ENCODE measurements around the gene NHLRC2.
"Not testable (repeated sequence)": the region's sequence is repeated elsewhere in the genome, so short reads cannot be mapped to it uniquely, and the experiment has no call there.

NHLRC2 gene, protein sequence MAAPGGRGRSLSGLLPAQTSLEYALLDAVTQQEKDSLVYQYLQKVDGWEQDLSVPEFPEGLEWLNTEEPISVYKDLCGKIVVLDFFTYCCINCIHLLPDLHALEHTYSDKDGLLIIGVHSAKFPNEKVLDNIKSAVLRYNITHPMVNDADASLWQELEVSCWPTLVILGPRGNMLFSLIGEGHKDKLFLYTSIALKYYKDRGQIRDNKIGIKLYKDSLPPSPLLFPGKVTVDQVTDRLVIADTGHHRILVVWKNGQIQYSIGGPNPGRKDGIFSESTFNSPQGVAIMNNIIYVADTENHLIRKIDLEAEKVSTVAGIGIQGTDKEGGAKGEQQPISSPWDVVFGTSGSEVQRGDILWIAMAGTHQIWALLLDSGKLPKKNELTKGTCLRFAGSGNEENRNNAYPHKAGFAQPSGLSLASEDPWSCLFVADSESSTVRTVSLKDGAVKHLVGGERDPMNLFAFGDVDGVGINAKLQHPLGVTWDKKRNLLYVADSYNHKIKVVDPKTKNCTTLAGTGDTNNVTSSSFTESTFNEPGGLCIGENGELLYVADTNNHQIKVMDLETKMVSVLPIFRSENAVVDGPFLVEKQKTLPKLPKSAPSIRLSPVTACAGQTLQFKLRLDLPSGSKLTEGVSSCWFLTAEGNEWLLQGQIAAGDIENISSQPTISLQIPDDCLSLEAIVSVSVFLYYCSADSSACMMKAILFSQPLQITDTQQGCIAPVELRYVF

DNA sequence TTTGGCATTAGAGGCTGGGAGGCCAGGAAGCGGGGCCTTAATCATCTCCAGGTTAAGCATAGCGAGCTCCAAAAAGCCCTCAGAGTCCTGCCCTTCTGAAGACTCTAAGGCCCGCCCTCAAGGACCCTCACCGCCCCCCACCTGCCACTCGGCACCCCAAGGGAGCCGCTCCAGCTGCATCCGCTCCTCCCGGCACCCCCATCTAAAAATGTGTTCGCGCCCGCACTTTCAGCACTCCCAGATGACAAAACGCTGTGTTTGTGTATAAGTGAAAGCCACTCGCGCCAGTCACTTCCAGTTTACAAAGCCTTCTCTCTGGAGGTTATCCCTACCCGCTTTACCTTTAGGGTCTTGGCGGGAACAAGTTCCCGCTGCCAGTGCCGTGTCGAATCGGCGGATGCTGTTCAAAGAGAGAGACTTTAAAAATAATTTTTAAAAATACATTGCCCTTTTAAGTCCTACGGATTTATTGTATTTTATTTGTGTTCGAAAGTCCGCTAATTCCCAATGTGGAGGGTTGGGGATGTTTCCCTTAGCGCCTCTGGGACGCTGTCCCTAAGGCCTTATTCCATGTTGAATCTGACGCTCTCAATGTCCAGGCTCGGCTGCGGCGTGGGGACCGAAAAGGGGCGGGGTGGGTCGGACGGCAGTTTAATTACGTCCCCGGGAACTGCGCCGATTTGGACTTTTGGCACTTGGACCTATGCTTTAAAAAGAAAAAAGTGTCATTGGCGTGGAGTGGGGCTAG, at the start of gene NHLRC2, which contains the start of gene DCLRE1A:
NHLRC2 (plus strand) TSS at position 649 of the 748 bp plus-strand sequence. CDS start 212 bp downstream, outside the sequence.
DCLRE1A (minus strand) TSS at position 70 of the 748 bp plus-strand sequence. CDS start 900 bp downstream, outside the sequence.
- DNase-seq (ENCODE audit: low read depth in 2 of 2, low spot score in 1 of 2) = peak; percentile 31 to 46

DNA sequence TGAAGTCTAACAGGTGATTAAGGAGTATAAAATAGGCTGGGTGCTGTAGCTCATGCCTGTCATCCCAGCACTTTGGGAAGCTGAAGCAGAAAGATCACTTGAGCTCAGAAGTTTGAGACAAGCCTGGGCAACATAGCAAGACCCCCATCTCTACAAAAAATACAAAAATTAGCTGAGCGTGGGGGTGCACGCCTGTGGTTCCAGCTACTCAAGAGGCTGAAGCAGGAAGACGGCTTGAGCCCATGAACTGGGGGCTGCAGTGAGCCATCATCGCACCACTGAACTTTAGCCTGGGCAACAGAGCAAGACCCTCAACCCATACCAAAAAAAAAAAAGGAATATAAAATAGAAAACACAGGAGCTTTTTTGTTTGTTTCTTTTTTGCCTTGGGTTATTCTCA, 48.0 kb upstream of the NHLRC2 start:
- DNase-seq (ENCODE audit: low read depth in 2 of 2, low spot score in 1 of 2) = no peak

DNA sequence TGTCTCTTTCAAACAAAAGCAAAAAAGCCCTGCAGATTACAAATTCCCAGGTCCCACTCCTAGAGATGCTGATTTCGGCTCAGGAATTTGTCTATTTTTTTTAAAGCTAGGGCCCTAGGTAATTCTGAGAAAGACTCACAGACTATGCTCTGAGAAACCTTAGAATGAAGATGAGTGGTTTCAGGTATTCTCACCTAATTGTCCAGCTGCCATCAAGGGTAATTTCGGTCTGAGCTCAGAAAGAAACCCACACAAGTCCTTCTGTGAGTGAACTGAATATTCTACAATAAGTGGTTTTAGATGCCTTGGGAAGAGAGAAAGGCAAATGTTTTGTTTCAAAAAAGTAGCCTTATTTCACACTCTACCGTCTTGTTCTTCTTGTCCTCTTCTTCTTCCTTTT, 46.3 kb upstream of the NHLRC2 start:
- DNase-seq (ENCODE audit: low read depth in 2 of 2, low spot score in 1 of 2) = no peak

DNA sequence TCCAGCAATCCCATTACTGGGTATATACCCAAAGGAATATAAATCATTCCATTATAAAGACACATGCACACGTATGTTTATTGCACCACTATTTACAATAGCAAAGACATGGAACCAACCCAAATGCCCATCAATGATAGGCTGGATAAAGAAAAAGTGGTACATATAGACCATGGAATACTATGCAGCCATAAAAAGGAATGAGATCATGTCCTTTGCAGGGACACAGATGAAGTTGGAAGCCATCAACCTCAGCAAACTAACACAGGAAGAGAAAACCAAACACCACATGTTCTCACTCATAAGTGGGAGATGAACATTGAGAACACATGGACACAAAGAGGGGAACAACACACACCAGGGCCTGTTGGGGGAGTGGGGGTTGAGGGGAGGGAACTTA, 39.8 kb upstream of the NHLRC2 start:
- not testable (repeated sequence) for DNase-seq (ENCODE audit: low read depth in 2 of 2, low spot score in 1 of 2)

DNA sequence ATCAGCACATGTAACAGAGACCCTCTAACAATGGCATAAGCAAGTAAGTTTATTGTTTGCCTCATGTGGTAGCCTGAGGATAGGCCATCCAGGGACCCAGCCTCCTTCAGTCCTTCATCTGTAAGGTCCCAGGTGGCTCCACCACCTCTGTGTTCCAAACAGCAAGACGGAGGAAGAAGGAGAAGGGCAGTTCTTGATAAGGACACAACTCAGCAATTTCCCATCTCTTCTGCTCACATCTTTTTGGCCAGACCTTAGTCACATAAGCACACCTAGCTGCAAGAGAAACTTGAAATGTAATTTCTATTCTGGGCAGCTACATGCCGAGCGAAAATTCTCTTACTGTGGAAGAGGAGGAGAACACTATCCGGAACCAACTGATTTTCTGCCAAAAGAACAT, 34.5 kb upstream of the NHLRC2 start:
- DNase-seq (ENCODE audit: low read depth in 2 of 2, low spot score in 1 of 2) = no peak

DNA sequence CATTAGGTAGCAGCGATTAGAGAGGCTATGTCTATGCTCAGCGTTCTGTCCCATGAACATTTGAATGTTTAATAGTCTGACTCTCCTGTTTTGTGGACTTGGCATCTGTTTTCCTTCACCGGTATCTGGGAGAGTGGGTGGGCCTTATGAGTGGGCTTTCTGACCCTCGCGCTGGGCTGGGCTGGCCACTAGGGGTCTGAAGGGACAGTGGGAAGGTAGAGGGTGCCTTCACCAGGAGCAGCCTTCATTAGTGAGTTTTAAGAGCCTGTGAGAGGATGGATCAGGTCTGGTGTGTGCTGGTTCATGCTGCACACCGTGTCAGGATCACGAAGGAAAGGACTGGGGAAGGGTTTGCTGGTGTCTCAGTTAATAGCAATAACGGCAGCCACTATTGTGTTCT, 34.0 kb upstream of the NHLRC2 start:
- no peak for DNase-seq (ENCODE audit: low read depth in 2 of 2, low spot score in 1 of 2)

DNA sequence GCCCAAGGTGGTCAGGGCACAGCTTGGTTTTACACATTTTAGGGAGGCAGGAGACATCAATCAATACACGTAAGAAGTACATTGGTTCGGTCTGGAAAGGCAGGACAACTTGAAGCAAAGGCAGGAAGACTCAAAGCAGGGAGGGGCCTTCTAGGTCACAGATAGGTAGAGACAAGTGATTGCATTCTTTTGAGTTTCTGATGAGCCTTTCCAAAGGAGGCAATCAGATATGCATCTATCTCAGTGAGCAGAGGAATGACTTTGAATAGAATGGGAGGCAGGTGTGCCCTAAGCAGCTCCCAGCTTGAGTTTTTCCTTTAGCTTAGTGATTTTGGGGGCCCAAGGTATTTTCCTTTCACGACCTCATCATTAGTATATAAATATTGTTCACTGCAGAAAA, 33.2 kb upstream of the NHLRC2 start:
- DNase-seq (ENCODE audit: low read depth in 2 of 2, low spot score in 1 of 2) = not testable (repeated sequence)

DNA sequence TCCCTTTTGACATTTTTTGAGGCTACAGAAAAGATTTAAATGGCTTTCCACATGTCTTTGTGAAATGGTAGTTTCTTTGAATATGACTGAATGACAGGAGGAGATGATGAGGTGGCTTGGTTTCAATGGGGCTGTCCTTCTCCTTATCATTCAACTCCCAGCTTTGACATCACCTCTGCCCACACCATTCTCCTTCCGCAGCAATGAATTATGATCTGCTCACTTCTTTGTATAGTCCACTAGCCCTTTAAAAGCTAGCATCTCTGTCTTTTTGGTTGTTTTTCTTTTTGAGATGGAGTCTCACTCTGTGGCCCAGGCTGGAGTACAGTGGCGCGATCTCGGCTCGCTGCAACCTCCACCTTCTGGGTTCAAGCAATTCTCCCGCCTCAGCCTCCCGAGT, 32.3 kb upstream of the NHLRC2 start:
- no peak for DNase-seq (ENCODE audit: low read depth in 2 of 2, low spot score in 1 of 2)

DNA sequence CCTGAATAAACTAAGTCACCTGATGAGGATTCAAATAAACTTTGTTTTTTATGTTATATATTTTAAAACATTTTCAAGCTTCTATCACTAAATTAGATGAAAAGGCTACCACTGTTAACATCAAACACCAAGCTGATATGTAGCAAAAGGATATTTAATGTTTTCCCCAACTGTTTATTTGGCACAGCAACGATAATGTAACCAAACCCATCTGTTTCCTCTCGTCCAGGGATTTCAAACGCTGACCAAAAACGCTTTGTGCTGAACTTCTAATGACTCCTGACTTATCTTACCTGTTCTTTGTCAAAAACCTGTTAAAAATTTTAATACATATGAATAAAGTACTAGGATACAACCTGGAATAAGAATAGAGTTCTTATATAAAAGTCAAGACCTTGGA, 31.1 kb upstream of the NHLRC2 start:
- DNase-seq (ENCODE audit: low read depth in 2 of 2, low spot score in 1 of 2) = no peak

DNA sequence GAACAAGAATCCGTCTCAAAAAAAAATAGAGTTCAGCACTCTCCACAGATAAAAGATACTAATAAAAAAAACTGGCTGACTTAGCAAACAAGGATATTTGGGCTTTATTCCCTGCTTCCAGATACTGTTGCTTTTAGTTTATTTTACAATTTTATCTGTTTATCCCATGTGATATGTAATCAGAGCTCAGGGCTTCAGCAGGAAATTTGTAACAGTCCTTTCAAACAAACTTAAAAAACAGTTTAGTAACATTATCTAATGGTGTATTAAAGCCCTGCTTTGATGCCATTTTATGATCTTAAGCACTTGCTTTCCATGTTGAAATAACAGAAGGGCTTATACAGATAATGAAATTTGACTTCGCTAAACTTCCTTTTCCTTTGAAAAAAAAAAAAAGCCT, 28.7 kb upstream of the NHLRC2 start:
- DNase-seq (ENCODE audit: low read depth in 2 of 2, low spot score in 1 of 2) = no peak

DNA sequence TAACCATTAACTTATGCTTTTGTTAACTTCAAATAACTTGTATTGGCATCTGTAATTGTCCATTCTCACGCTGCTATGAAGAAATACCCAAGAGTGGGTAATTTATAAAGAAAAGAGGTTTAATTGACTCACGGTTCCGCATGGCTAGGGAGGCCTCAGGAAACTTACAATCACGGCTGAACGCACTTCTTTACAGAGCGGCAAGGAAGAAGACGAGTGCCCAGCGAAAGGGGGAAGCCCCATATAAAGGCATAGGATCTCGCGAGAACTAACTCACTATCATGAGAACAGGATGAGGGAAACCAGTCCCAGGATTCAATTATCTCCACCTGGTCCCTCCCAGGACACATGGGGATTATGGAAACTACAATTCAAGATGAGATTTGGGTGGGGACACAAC, 25.9 kb upstream of the NHLRC2 start:
- DNase-seq (ENCODE audit: low read depth in 2 of 2, low spot score in 1 of 2) = not testable (repeated sequence)

DNA sequence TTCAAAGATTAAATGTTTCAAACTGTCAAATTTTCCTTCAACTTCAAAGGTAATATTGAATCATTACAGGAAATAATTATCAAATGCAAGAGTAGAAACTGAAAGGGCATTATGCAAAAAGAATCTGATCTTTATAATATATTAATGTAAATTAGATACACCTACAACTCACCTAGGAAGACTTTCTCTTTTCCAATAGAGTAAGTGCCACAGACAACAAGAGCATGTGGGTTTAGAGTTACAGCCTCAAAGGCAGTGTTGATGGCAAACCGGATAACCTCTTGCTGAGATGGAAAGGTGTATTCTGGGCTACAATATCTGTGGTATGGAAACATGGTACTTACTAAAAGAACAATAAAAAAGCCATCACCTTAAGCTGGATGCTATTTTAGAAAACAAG, 12.3 kb upstream of the NHLRC2 start:
- no peak for DNase-seq (ENCODE audit: low read depth in 2 of 2, low spot score in 1 of 2)

DNA sequence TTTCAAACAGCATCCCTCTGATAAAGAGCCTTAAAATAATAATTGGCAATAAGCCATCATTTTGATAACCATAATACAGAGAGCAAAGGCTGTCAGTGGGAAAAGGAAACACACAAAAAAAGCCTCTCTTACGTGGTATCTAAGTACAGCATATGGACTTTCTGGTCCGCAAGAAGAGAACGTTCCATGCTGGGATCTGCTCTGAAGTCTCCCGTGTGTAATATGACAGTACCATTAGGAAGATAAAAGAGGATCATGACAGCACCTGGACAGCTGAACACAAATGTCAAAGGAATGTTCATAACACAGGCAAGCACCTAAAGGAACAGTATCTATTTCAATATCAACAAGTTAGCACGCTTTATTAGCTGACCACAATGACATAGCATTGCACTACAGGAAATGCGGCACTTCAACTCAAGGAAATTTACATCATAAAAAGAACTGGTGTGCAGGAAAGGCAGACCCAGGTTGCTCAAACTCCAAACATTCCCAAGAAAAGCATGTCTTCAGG, 10.4 kb upstream of the NHLRC2 start:
- no peak for DNase-seq (ENCODE audit: low read depth in 2 of 2, low spot score in 1 of 2)

DNA sequence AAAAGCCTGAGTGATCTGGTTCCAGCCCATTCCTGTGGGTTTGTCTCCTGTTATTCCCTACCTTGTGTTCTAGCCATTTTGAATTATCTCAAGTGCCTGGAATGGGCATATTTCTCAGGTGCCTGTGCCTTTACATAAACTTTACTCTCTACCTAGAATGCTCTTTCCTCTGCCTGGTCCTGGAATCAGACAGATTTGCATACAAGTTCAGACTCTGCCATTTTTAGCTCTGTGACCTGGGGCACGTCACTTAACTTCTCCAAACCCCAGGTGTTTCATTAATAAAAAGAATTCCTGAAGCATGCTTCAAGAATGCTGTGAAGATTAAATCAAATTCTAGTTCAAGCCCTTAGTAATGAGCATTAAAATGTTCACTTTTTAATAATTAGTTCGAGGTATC, 8.4 kb upstream of the NHLRC2 start:
- no peak for DNase-seq (ENCODE audit: low read depth in 2 of 2, low spot score in 1 of 2)

DNA sequence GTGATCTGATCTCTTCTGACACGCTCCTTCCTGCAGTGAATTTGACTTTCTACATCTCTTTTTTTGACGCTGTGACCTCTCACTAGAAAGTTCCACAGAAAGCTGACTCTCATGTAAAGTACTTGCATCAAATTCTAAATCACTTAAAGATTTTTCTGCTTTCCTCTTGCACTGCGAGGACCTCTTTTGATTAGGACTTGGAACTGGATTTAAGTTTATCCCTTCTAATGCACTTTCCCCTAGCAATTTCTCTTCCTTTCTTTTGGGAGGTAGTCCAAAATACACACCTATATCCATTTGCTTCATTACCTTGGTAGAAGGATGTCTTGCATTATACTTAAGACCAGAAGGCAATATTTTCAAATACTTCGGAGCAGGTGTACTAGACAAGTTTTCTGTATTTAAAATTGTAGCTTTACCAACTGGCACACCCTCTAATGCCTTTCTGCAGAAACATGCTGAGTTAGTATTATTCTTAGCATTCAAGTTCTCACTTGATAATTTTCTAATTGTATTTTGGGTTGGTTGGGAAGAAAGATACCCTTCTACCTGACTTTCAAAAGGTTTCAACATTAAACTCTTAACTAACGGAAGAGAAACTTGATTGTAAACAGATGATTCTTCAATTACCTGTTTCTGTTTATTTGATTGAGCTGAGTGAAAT, 5.2 kb upstream of the NHLRC2 start:
- DNase-seq (ENCODE audit: low read depth in 2 of 2, low spot score in 1 of 2) = no peak

DNA sequence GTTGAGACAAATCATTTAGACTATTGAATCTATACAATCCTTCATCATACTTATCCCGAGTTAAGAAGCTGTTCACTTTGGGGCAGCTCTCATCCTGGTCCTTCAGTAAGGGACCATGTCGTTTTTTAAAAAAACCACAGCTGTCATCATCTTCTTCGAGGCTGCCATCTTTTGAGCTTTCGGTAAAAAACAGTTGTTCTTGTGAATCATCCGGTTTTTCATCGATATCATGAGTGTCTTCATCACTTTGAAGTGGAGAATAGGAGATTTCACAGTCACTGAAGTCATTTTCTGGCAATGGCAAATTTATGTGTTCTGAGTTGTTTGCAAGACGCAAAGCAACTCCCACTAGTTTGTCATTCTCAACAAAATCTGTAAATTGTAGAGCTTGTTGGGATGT, 4.5 kb upstream of the NHLRC2 start:
- DNase-seq (ENCODE audit: low read depth in 2 of 2, low spot score in 1 of 2) = no peak

DNA sequence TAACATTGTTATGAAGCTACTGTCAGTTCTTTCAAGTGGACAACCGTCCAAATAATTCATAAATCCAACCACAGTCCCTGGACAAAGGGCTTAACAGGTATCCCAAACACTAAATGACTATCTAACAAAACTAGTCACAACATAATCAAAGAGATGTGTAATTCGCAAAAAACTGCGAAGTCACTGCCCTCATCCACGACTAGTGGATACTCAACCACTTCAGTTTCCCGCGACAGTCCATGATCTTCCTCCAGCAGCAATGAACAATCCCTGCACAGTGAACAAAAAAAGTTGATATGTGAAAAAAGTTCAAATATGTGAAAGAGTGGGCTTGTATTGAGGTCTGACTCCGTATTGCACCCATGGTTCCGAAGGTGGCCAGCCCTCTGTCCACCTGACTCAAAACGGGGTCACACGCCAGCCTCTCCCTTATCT, 866 bp upstream of the NHLRC2 start:
- DNase-seq (ENCODE audit: low read depth in 2 of 2, low spot score in 1 of 2) = no peak

DNA sequence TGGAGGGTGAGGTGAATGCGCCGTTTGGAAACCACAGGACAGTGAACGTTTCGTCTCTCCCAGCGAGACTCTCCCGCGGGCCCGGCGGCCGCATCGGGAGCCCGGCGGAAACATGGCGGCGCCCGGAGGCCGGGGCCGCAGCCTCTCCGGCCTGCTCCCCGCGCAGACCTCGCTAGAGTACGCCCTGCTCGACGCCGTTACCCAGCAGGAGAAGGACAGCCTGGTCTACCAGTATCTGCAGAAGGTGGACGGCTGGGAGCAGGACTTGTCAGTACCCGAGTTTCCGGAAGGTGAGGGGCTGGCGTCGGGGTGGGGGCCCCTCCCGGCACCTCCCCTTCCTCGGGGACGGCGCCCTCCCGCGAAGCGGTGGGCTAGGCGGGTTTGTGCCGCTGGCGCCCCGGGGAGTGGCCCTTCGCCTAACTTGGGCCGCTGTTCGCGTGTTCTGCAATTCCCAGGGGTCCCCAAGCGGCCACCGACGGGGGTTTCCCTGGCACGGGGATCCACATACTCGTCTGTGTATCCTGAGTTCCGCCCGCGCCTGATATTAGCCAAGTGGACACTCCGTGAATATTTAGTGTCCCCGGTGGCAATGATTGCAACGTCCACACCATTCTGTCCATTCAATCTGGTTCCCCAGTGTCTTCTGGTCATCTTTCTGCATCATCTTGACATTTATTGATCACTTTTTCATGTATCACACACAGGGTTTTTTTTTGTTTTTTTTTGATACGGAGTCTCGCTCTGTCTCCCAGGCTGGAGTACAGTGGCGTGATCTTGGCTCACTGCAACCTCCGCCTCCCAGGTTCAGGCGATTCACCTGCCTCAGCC, 514 bp downstream of the NHLRC2 start:
- no peak for DNase-seq (ENCODE audit: low read depth in 2 of 2, low spot score in 1 of 2)

DNA sequence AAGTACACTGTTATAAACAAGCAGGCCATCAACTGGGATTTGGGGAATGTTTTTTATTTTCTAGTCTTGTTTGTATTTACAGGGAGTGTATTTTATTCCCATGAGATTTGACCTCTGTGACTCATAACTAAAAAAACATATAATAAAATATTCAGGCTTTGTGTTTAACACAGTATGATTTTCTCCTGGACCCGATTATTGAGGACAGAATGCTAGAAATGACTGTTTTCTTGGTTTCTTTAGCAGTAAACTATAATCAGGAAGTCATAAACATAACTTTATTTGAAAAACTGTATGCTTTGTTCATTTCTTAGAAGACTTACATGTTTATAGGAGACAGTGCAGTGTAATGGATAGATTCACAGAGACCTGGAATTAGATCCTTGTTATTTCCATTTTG, 2.1 kb downstream of the NHLRC2 start:
- no peak for DNase-seq (ENCODE audit: low read depth in 2 of 2, low spot score in 1 of 2)

DNA sequence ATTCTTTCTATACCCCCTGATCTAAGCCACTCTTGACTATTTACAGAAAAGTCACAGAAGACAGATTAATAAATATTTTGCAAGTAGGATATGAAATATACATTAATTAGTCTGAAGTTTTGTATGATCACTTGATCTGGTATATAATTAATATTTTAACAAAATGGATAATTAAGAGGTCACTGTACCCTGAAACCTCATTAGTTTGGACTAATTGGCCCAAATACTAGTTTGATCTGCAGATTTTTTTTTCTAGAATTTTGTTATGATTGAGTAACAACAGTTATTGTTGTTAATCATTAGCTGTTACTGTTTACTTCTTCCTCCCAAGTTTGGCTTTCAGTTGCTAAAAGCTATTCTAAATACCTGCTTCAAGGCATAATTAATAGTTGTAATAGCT, 2.7 kb downstream of the NHLRC2 start:
- no peak for DNase-seq (ENCODE audit: low read depth in 2 of 2, low spot score in 1 of 2)

Data from stimulated activated CD8-positive, alpha-beta memory T cell treated with anti-CD3 and anti-CD28 coated beads, Interleukin-4, amount 100 ng/mL, for 1 hour (primary cell).